IMR-90 (cell line): Measurements from ENCODE around the gene KCNJ6. TPM values are rescaled to one million over a fixed set of nuclear protein-coding genes. Genes with fewer than 3 reads are reported as not detected.

Experiments
- ATAC-seq: fragments of 200-7000 bp; cut with Tn5 transposase; 2 replicates; pipeline ENCODE4 v1.9.1; 2020; ENCODE audit warnings: low read depth, mild to moderate bottlenecking, moderate library complexity
- BruUV-seq: library from RNA; stranded (reverse); fragments of 400-500 nt; replicated peaks from 2 replicates; lab custom pipeline; 2021; lab: Mats Ljungman, UMichigan
- CTCF ChIA-PET: fragments of 300-600 bp; formaldehyde crosslinking; extraction: SDS; loops from one replicate; lab custom pipeline; 2021; ENCODE audit warnings: antibody characterized with exemption; lab: Yijun Ruan, JAX
- POLR2A ChIA-PET: fragments of 300-600 bp; sonication (Branson Sonifier 250); formaldehyde crosslinking; loops from one replicate; lab custom pipeline; 2022; ENCODE audit warnings: antibody characterized with exemption; ENCODE audit not compliant: unreplicated experiment; lab: Charles Lee
- DNase-seq: peaks from one replicate; pipeline ENCODE4 v3.0.0; 2013
- H2AFZ ChIP-seq: replicated peaks from 2 replicates; pipeline ENCODE3; 2013; ENCODE audit warnings: low read length, mild to moderate bottlenecking; ENCODE audit not compliant: poor library complexity
- H2AK5ac ChIP-seq: 2 replicates; pipeline ENCODE4 v1.6.1; 2013; ENCODE audit warnings: low read depth, low read length, inconsistent platforms
- H2AK9ac ChIP-seq: replicated peaks from 2 replicates; pipeline ENCODE3; 2013; ENCODE audit warnings: mild to moderate bottlenecking, low read depth, low read length, moderate library complexity; ENCODE audit not compliant: poor library complexity
- H2BK120ac ChIP-seq: 2 replicates; pipeline ENCODE4 v1.6.1; 2013; ENCODE audit warnings: low read depth, low read length, inconsistent platforms
- H2BK15ac ChIP-seq: 3 replicates; pipeline ENCODE4 v1.6.1; 2013; ENCODE audit warnings: low read depth, low read length, inconsistent platforms
- H2BK20ac ChIP-seq: 2 replicates; pipeline ENCODE4 v1.6.1; 2013; ENCODE audit warnings: low read depth, mild to moderate bottlenecking, inconsistent platforms, low read length, moderate library complexity
- H2BK5ac ChIP-seq: 2 replicates; pipeline ENCODE4 v1.6.1; 2013; ENCODE audit warnings: mild to moderate bottlenecking, low read depth, low read length, inconsistent platforms; ENCODE audit not compliant: poor library complexity, severe bottlenecking
- H3K14ac ChIP-seq: replicated peaks from 2 replicates; pipeline ENCODE4 v1.6.1; 2013; ENCODE audit warnings: low read depth, low read length, inconsistent platforms
- H3K18ac ChIP-seq: 2 replicates; pipeline ENCODE4 v1.6.1; 2013; ENCODE audit warnings: low read depth, low read length, control low read depth
- H3K23ac ChIP-seq: 2 replicates; pipeline ENCODE4 v1.6.1; 2013; ENCODE audit warnings: low read depth, low read length, inconsistent platforms
- H3K27ac ChIP-seq: 2 replicates; pipeline ENCODE4 v1.5.1; 2013; ENCODE audit warnings: mild to moderate bottlenecking, control low read depth, low read length; ENCODE audit not compliant: insufficient read depth
- H3K27me3 ChIP-seq: 2 replicates; pipeline ENCODE4 v1.6.1; 2013; ENCODE audit warnings: low read length; ENCODE audit not compliant: control insufficient read depth, insufficient read depth
- H3K36me3 ChIP-seq: 2 replicates; pipeline ENCODE4 v1.6.1; 2013; ENCODE audit warnings: low read length, mixed read lengths; ENCODE audit not compliant: control insufficient read depth, insufficient read depth
- H3K4ac ChIP-seq: 2 replicates; pipeline ENCODE4 v1.6.1; 2013; ENCODE audit warnings: low read depth, low read length, inconsistent platforms
- H3K4me1 ChIP-seq: 2 replicates; pipeline ENCODE4 v1.6.1; 2013; ENCODE audit warnings: low read length, mixed read lengths; ENCODE audit not compliant: control insufficient read depth, insufficient read depth
- H3K4me2 ChIP-seq: 2 replicates; pipeline ENCODE4 v1.6.1; 2013; ENCODE audit warnings: low read depth, mild to moderate bottlenecking, control low read depth, low read length, moderate library complexity
- H3K4me3 ChIP-seq: 2 replicates; pipeline ENCODE4 v1.5.1; 2013; ENCODE audit warnings: low read depth, mild to moderate bottlenecking, control low read depth, low read length, moderate library complexity; ENCODE audit not compliant: insufficient read depth
- H3K56ac ChIP-seq: 2 replicates; pipeline ENCODE4 v1.6.1; 2013; ENCODE audit warnings: low read length, inconsistent platforms; ENCODE audit not compliant: insufficient read depth; ENCODE audit errors: extremely low read depth
- H3K79me1 ChIP-seq, 2 experiments: 2 replicates each; pipeline ENCODE4 v1.6.1; 2013; ENCODE audit warnings: low read length in 2 of 2, inconsistent platforms in 1 of 2, low read depth in 1 of 2
- H3K9ac ChIP-seq: 2 replicates; pipeline ENCODE4 v1.6.1; 2013; ENCODE audit warnings: low read depth, low read length, control low read depth
- H3K9me1 ChIP-seq: 2 replicates; pipeline ENCODE4 v1.6.1; 2013; ENCODE audit warnings: low read length, inconsistent platforms; ENCODE audit not compliant: insufficient read depth
- H3K9me3 ChIP-seq: 2 replicates; pipeline ENCODE4 v1.6.1; 2013; ENCODE audit warnings: low read length; ENCODE audit not compliant: control insufficient read depth, insufficient read depth
- H4K20me1 ChIP-seq: 2 replicates; pipeline ENCODE4 v1.6.1; 2013; ENCODE audit warnings: low read length, inconsistent platforms; ENCODE audit not compliant: insufficient read depth
- H4K5ac ChIP-seq: 2 replicates; pipeline ENCODE4 v1.6.1; 2013; ENCODE audit warnings: mild to moderate bottlenecking, low read depth, low read length, control low read depth
- H4K8ac ChIP-seq, 2 experiments: 2 replicates each; pipeline ENCODE4 v1.6.1; 2013; ENCODE audit warnings: low read depth in 2 of 2, low read length in 2 of 2, control low read depth in 1 of 2, inconsistent platforms in 1 of 2
- H4K91ac ChIP-seq: 2 replicates; pipeline ENCODE4 v1.6.1; 2013; ENCODE audit warnings: low read depth, low read length, inconsistent platforms; ENCODE audit not compliant: insufficient read depth
- BHLHE40 ChIP-seq: fragments of 150-350 bp; IDR thresholded peaks from 2 replicates; pipeline ENCODE4 v1.6.1; 2016; ENCODE audit warnings: mild to moderate bottlenecking, low read depth, low read length
- CHD1 ChIP-seq: IDR thresholded peaks from 2 replicates; pipeline ENCODE4 v1.6.1; 2012; ENCODE audit warnings: low read depth, low read length, improper control_type of control experiment
- CTCF ChIP-seq: conservative IDR thresholded peaks from 2 replicates; pipeline ENCODE4 v1.5.1; 2012; ENCODE audit warnings: mild to moderate bottlenecking, low read depth, low read length, improper control_type of control experiment
- POLR2A ChIP-seq: IDR thresholded peaks from 2 replicates; pipeline ENCODE4 v1.6.1; 2012; ENCODE audit warnings: mild to moderate bottlenecking, low read depth, low read length
- RCOR1 ChIP-seq: IDR thresholded peaks from 2 replicates; pipeline ENCODE4 v1.6.1; 2012; ENCODE audit warnings: mild to moderate bottlenecking, low read length, improper control_type of control experiment; ENCODE audit not compliant: insufficient replicate concordance
- SMC3 ChIP-seq: fragments of 150-350 bp; IDR thresholded peaks from 2 replicates; pipeline ENCODE4 v1.6.1; 2016; ENCODE audit warnings: low read depth, mild to moderate bottlenecking, antibody characterized with exemption, low read length, moderate library complexity
- WGBS, 2 experiments: methylation state at CpG; one replicate each; pipeline versions ENCODE4 v1.1.5 to v1.1.7; 2013; ENCODE audit warnings: missing lambda C conversion rate in 2 of 2; ENCODE audit not compliant: insufficient read length in 1 of 2; ENCODE audit errors: extremely low coverage in 2 of 2; 5-methylcytosine and 5-hydroxymethylcytosine counted together
- dilution Hi-C: fragments of 300-500 bp; cut with HindIII; formaldehyde crosslinking; loops from one replicate; pipeline ENCODE4 v1.14.3; 2018; ENCODE audit warnings: low sequenced_read_pairs; ENCODE audit not compliant: unreplicated experiment
- in situ Hi-C: fragments of 300-500 bp; cut with MboI; formaldehyde crosslinking; loops from 3 replicates; pipeline ENCODE4 v1.14.3; 2019; ENCODE audit warnings: low sequenced_read_pairs, inconsistent platforms, mixed read lengths
- intact Hi-C: fragments of 100-400 bp; cut with micrococcal nuclease; formaldehyde crosslinking; loops from 2 replicates; pipeline ENCODE4 v1.10.0; 2022
- polyA plus RNA-seq, 3 experiments: library from polyadenylated mRNA; depleted of rRNA; stranded (reverse); fragments of >200 nt; gene quantifications; 2 replicates each; pipeline ENCODE4 v1.2.3, GENCODE V29; 2012; ENCODE audit warnings: low replicate concordance in 1 of 3
- total RNA-seq: library from RNA; depleted of rRNA; stranded (reverse); fragments of >200 nt; gene quantifications from 2 replicates; pipeline ENCODE4 v1.2.3, GENCODE V29; 2012

The KCNJ6 gene
- total and polyA plus RNA-seq, 2 of the 4 experiments (the other 2 are of a cell fraction) = under 0.01 to 0.02 TPM

GRCh38 chr21:37784591-37785318 is 131.5 kb downstream of the KCNJ6 start:
- Histone ChIP-seq H3K4ac (no peak overlapping the region), H3K23ac (no peak overlapping the region), H3K9ac (no peak overlapping the region), H2BK5ac (peak overlapping the region; percentile 53), H2BK20ac (0 out of 2 replicates have a peak overlapping the region, but pooled peaks have one; percentile 54), H4K8ac (no peak overlapping the region), H3K9me1 (peaks cover 3% of the 10 kb centered on the region; the same call in 1 of the 2 replicates), H3K79me1 (no peaks in the 10 kb centered on the region), H2AK5ac (no peak overlapping the region), H3K18ac (peak overlapping the region; percentile 42), H3K4me1 (peaks cover 9% of the 10 kb centered on the region), H2AFZ (peak overlapping the region; percentile 44), H4K5ac (no peak overlapping the region), H3K4me3 (no peak overlapping the region), H2BK120ac (no peak overlapping the region; the same call in 1 of the 2 replicates), H2AK9ac (no peak overlapping the region), H2BK15ac (0 out of 3 replicates have a peak overlapping the region, but pooled peaks have one; percentile 12), H3K27ac (no peak overlapping the region), H3K9me3 (peaks cover 8% of the 10 kb centered on the region), H3K36me3 (no peaks in the 10 kb centered on the region), H4K20me1 (no peaks in the 10 kb centered on the region), H3K4me2 (no peak overlapping the region), H3K14ac (no peak overlapping the region), H3K56ac (no peak overlapping the region), H3K27me3 (no peaks in the 10 kb centered on the region), H4K91ac (no peak overlapping the region; the same call in 1 of the 2 replicates)
- 46% methylated on average over 3 of the region's 7 CpGs; no CpG with 5 or more reads in 1 of the 2 experiments for WGBS, 2 experiments
- no peak for TF ChIP-seq CHD1
- no peak for TF ChIP-seq POLR2A
- TF ChIP-seq RCOR1 = no peak
- TF ChIP-seq BHLHE40 = no peak
- TF ChIP-seq SMC3 = no peak
- TF ChIP-seq CTCF = no peak
- POLR2A ChIA-PET = no interaction called here
- in situ Hi-C loops (no loop called here), intact Hi-C loops (no loop called here), dilution Hi-C loops (no loop called here)
- DNase-seq = no peak
- ATAC-seq = no peak
- BruUV-seq = no TSS peak
- CTCF ChIA-PET = no interaction called here
